ENCODE data around the gene COL16A1. TPM values are rescaled to one million over a fixed set of nuclear protein-coding genes. Genes with fewer than 3 reads are reported as not detected.

The COL16A1 gene
- total RNA-seq, 3 donors from 2014 or later: 0.57 to 0.89 (median 0.61) TPM

DNA sequence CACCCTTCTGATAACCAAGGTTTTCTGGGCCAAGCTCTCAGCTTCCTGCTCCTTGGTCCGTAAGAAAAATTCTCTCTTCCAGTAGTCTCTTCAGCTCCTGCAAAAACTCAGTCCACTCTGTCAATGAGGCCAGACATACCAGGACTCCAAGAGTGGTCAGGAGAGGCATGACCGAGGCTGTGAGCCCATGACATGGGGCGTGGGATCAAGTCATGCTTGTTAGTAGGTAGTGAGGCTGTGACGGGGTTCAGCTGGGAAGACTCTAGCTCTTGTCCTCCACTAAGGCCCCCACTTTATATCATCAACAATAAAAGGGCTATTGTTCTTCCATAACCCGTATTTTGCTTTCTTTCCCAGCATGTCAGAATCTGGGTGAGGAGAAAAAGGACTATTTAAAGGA is 96.5 kb downstream of the COL16A1 start:
- Mint-ChIP-seq H3K9me3 (no peaks in the 10 kb centered on the region), H3K4me3 (no peak overlapping the region), H3K27me3 (ENCODE audit: low read depth) (peaks cover 7% of the 10 kb centered on the region), H3K4me1 (ENCODE audit: low read depth) (peaks cover 7% of the 10 kb centered on the region), H3K36me3 (ENCODE audit: insufficient read depth) (no peaks in the 10 kb centered on the region)
- ATAC-seq (no peak), DNase-seq (no peak)

DNA sequence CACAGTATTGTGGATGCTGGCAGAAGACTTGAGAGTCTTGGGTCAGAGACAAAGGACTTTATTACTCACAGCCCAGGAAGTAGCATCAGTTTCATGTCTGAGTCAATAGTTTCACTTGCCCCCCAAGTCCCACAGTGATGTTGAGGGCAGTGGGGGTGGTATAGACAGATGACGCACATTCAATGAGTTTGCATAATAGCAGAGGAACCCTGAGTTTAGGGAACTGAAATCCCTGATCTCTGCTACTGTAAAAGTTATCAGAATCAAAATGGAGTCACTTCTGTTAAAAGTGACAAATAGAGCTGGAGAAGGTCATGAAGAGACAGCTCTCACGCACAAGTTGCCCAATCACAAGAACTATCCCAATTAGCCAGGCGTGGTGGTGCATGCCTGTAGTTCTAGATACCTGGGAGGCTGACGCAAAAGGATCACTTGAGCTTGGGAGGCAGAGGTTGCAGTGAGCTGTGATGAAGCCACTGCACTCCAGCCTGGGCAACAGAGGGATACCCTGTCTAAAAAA is 97.8 kb downstream of the COL16A1 start:
- DNase-seq (no peak), ATAC-seq (peak; percentile 97 to 98)
- peaks cover 7% of the 10 kb centered on the region for H3K4me1 Mint-ChIP-seq (ENCODE audit: low read depth)
- H3K36me3 Mint-ChIP-seq (ENCODE audit: insufficient read depth): no peaks in the 10 kb centered on the region
- H3K9me3 Mint-ChIP-seq: no peaks in the 10 kb centered on the region
- no peak overlapping the region for H3K4me3 Mint-ChIP-seq
- peaks cover 7% of the 10 kb centered on the region for H3K27me3 Mint-ChIP-seq (ENCODE audit: low read depth)

Other genes with a start within 250 kb of the COL16A1 start
- under 1 TPM in 2 of 3 donors, not detected in 1; 0.18 to 0.38 TPM for gene TINAGL1, start 127.5 kb downstream of the COL16A1 start, total RNA-seq
- gene HCRTR1, start 86.3 kb downstream of the COL16A1 start, total RNA-seq: not detected
- 10 to 100 TPM; 67.0 to 73.9 (median 71.5) TPM for gene PEF1, start 59.1 kb downstream of the COL16A1 start, total RNA-seq
- under 1 TPM; 0.18 to 0.68 (median 0.65) TPM for gene ADGRB2, start 60.3 kb upstream of the COL16A1 start, total RNA-seq
- gene SPOCD1, start 112.0 kb upstream of the COL16A1 start, total RNA-seq: under 1 TPM in 1 of 3 donors, not detected in 2; 0.14 TPM
- gene PTP4A2, start 234.4 kb upstream of the COL16A1 start, total RNA-seq: 100 to 1,000 TPM; 294 to 337 (median 297) TPM

Measured in activated T-cell treated with anti-CD3 and anti-CD28 coated beads, Interleukin-2, amount 50 U/mL, for 4 hours (primary cell).